Measurements from ENCODE around the gene GLRB. TPM values are rescaled to one million over a fixed set of nuclear protein-coding genes. Genes with fewer than 3 reads are reported as not detected.

The GLRB gene
- total RNA-seq, 1 donor, result 27.1 TPM

DNA sequence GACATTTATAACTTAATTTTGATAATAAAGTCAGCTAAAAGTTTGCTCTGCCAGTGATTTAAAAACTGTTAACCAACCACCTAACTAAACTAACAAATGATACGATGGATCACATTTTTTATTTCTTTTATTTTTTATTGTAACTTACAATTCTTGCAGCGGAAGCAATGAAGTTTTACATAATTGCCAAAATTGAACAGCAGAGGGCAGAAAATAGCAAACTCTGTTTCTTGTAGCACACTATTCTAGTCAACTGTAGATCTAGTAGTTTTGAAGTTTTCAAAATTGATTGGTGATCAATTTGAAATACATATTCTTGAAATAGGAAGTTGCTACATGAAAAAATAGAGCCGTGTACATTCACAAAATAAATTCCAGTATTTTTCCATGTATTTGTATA lies 141.8 kb downstream of the GLRB start:
- no peak overlapping the region for H2AFZ ChIP-seq (ENCODE audit: low read length)
- H3K79me2 ChIP-seq (ENCODE audit: insufficient read depth, low read length), result no peaks in the 10 kb centered on the region
- no peaks in the 10 kb centered on the region for H3K4me1 ChIP-seq (ENCODE audit: insufficient read depth, low read length)
- peak; percentile 63 for DNase-seq (ENCODE audit: insufficient read length, low spot score, missing footprints)
- H3K27ac ChIP-seq (ENCODE audit: low read depth, low read length), result no peak overlapping the region
- peaks cover 38% of the 10 kb centered on the region for H3K27me3 ChIP-seq (ENCODE audit: insufficient read depth, low read length)
- H3K4me2 ChIP-seq (ENCODE audit: insufficient read depth, low read length), result no peak overlapping the region
- no peak overlapping the region for H3K4me3 ChIP-seq (ENCODE audit: insufficient read depth, low read length)
- no peaks in the 10 kb centered on the region for H3K36me3 ChIP-seq (ENCODE audit: insufficient read depth, low read length)
- H3K9me3 ChIP-seq (ENCODE audit: low read depth, low read length), result no peaks in the 10 kb centered on the region
- no peaks in the 10 kb centered on the region for H4K20me1 ChIP-seq (ENCODE audit: insufficient read depth, low read length)
- TF ChIP-seq CTCF (IDR thresholded peaks at IDR 0.05; ENCODE audit: extremely low read depth, low read depth, low read length), result peak; percentile 56

- Histone ChIP-seq H3K27ac (ENCODE audit: low read depth, low read length) (no peak overlapping the region), H3K27me3 (ENCODE audit: insufficient read depth, low read length) (peaks cover 58% of the 10 kb centered on the region), H2AFZ (ENCODE audit: low read length) (no peak overlapping the region), H3K4me2 (ENCODE audit: insufficient read depth, low read length) (peak overlapping the region; percentile 63), H4K20me1 (ENCODE audit: insufficient read depth, low read length) (no peaks in the 10 kb centered on the region), H3K4me3 (ENCODE audit: insufficient read depth, low read length) (peak overlapping the region; percentile 60), H3K79me2 (ENCODE audit: insufficient read depth, low read length) (no peaks in the 10 kb centered on the region), H3K4me1 (ENCODE audit: insufficient read depth, low read length) (no peaks in the 10 kb centered on the region), H3K9me3 (ENCODE audit: low read depth, low read length) (no peaks in the 10 kb centered on the region), H3K36me3 (ENCODE audit: insufficient read depth, low read length) (no peaks in the 10 kb centered on the region)
- no peak for DNase-seq (ENCODE audit: insufficient read length, low spot score, missing footprints)
- TF ChIP-seq CTCF (IDR thresholded peaks at IDR 0.05; ENCODE audit: extremely low read depth, low read depth, low read length), result no peak
These were observed 143.9 kb downstream of the GLRB start for GRCh38 chr4:157219711-157220370.

- no peaks in the 10 kb centered on the region for H3K4me1 ChIP-seq (ENCODE audit: insufficient read depth, low read length)
- no peak within 1 kb of the TSS for H2AFZ ChIP-seq (ENCODE audit: low read length)
- TF ChIP-seq CTCF (IDR thresholded peaks at IDR 0.05; ENCODE audit: extremely low read depth, low read depth, low read length), result no peak
- H3K4me3 ChIP-seq (ENCODE audit: insufficient read depth, low read length), result peak within 1 kb of the TSS; percentile 60
- no peaks in the 10 kb centered on the region for H3K36me3 ChIP-seq (ENCODE audit: insufficient read depth, low read length)
- peak; percentile 90 for DNase-seq (ENCODE audit: insufficient read length, low spot score, missing footprints)
- no peaks in the 10 kb centered on the region for H3K9me3 ChIP-seq (ENCODE audit: low read depth, low read length)
- no peaks in the 10 kb centered on the region for H3K79me2 ChIP-seq (ENCODE audit: insufficient read depth, low read length)
- H3K4me2 ChIP-seq (ENCODE audit: insufficient read depth, low read length), result peak within 1 kb of the TSS; percentile 63
- H4K20me1 ChIP-seq (ENCODE audit: insufficient read depth, low read length), result no peaks in the 10 kb centered on the region
- no peak within 1 kb of the TSS for H3K27ac ChIP-seq (ENCODE audit: low read depth, low read length)
- H3K27me3 ChIP-seq (ENCODE audit: insufficient read depth, low read length), result peaks cover 64% of the 10 kb centered on the region
These were observed 144.5 kb downstream of the GLRB start, which contains the start of gene GRIA2 for GRCh38 chr4:157220371-157220881. Gene GRIA2 (plus strand): TSS chr4:157220728. CDS start chr4:157221043, 315 bp downstream.

- Histone ChIP-seq H3K36me3 (ENCODE audit: insufficient read depth, low read length) (no peaks in the 10 kb centered on the region), H3K27ac (ENCODE audit: low read depth, low read length) (no peak overlapping the region), H2AFZ (ENCODE audit: low read length) (no peak overlapping the region), H4K20me1 (ENCODE audit: insufficient read depth, low read length) (no peaks in the 10 kb centered on the region), H3K4me2 (ENCODE audit: insufficient read depth, low read length) (peak overlapping the region; percentile 79), H3K4me3 (ENCODE audit: insufficient read depth, low read length) (no peak overlapping the region), H3K4me1 (ENCODE audit: insufficient read depth, low read length) (no peaks in the 10 kb centered on the region), H3K79me2 (ENCODE audit: insufficient read depth, low read length) (no peaks in the 10 kb centered on the region), H3K9me3 (ENCODE audit: low read depth, low read length) (no peaks in the 10 kb centered on the region), H3K27me3 (ENCODE audit: insufficient read depth, low read length) (peaks cover 64% of the 10 kb centered on the region)
- TF ChIP-seq CTCF (IDR thresholded peaks at IDR 0.05; ENCODE audit: extremely low read depth, low read depth, low read length), result no peak
- DNase-seq (ENCODE audit: insufficient read length, low spot score, missing footprints), result peak; percentile 57
These were observed 145.5 kb downstream of the GLRB start for GRCh38 chr4:157221426-157221894.
